ENCODE data around the gene SPPL3.

- no peak for TF ChIP-seq EZH2 (IDR thresholded peaks at IDR 0.05; ENCODE audit: low read length, unreplicated experiment)
- no peak for TF ChIP-seq CTCF (conservative IDR thresholded peaks at IDR 0.05; ENCODE audit: low read depth, low read length)
These were observed 18.1 kb upstream of the SPPL3 start for GRCh38 chr12:120922279-120922678.

All from PC-3 (cell line).